Measurements from ENCODE around the gene BHMT2.
A peak's percentile ranks its signal among the peaks of the same experiment; 100 is the strongest.

The BHMT2 gene

GRCh38 chr5:79062436-79062835, 7.1 kb upstream of the BHMT2 start:
- no peak for DNase-seq (ENCODE audit: low read depth in 2 of 2)

- DNase-seq (ENCODE audit: low read depth in 2 of 2), result no peak
Measured at GRCh38 chr5:79070350-79070667, 742 bp downstream of the BHMT2 start.

- DNase-seq (ENCODE audit: low read depth in 2 of 2), result no peak
Measured at GRCh38 chr5:79074641-79075040, 5.1 kb downstream of the BHMT2 start.

- DNase-seq (ENCODE audit: low read depth in 2 of 2), result no peak
Measured at GRCh38 chr5:79075646-79076426, 6.3 kb downstream of the BHMT2 start.

GRCh38 chr5:79076819-79077218, 7.3 kb downstream of the BHMT2 start:
- DNase-seq (ENCODE audit: low read depth in 2 of 2), result no peak

- no peak for DNase-seq (ENCODE audit: low read depth in 2 of 2)
Measured at GRCh38 chr5:79077680-79078365, 8.3 kb downstream of the BHMT2 start.

GRCh38 chr5:79080804-79081203, 11.2 kb downstream of the BHMT2 start:
- no peak for DNase-seq (ENCODE audit: low read depth in 2 of 2)

GRCh38 chr5:79081779-79082178, 12.2 kb downstream of the BHMT2 start:
- DNase-seq (ENCODE audit: low read depth in 2 of 2), result no peak

GRCh38 chr5:79086116-79086515, 16.5 kb downstream of the BHMT2 start:
- DNase-seq (ENCODE audit: low read depth in 2 of 2), result no peak

- no peak for DNase-seq (ENCODE audit: low read depth in 2 of 2)
Measured at GRCh38 chr5:79088507-79088906, 18.9 kb downstream of the BHMT2 start.

- no peak for DNase-seq (ENCODE audit: low read depth in 2 of 2)
Measured at GRCh38 chr5:79091064-79091463, 21.5 kb downstream of the BHMT2 start.

GRCh38 chr5:79093762-79094161, 24.2 kb downstream of the BHMT2 start:
- DNase-seq (ENCODE audit: low read depth in 2 of 2), result no peak

GRCh38 chr5:79105868-79106267, 36.3 kb downstream of the BHMT2 start:
- no peak for DNase-seq (ENCODE audit: low read depth in 2 of 2)

GRCh38 chr5:79107020-79107796, 37.6 kb downstream of the BHMT2 start:
- DNase-seq (ENCODE audit: low read depth in 2 of 2), result no peak

- no peak for DNase-seq (ENCODE audit: low read depth in 2 of 2)
Measured at GRCh38 chr5:79108086-79108485, 38.5 kb downstream of the BHMT2 start.

- DNase-seq (ENCODE audit: low read depth in 2 of 2), result no peak
Measured at GRCh38 chr5:79108792-79109191, 39.2 kb downstream of the BHMT2 start.

- peak in 1 of 2 donors; percentile 8 for DNase-seq (ENCODE audit: low read depth in 2 of 2)
Measured at GRCh38 chr5:79109527-79110492, 40.2 kb downstream of the BHMT2 start.

GRCh38 chr5:79111387-79111959, 41.9 kb downstream of the BHMT2 start, which contains the start of gene BHMT:
BHMT (plus strand) TSS chr5:79111809; CDS start chr5:79111886, 77 bp downstream.
- no peak for DNase-seq (ENCODE audit: low read depth in 2 of 2)

- no peak for DNase-seq (ENCODE audit: low read depth in 2 of 2)
Measured at GRCh38 chr5:79111960-79112702, 42.6 kb downstream of the BHMT2 start.

GRCh38 chr5:79112703-79113058, 43.1 kb downstream of the BHMT2 start:
- DNase-seq (ENCODE audit: low read depth in 2 of 2), result no peak

Data from activated CD4-positive, alpha-beta T cell treated with anti-CD3 and anti-CD28 coated beads for 24 hours (primary cell).